H1 (cell line): ENCODE measurements around the gene RPS6KA2. TPM values are rescaled to one million over a fixed set of nuclear protein-coding genes. Genes with fewer than 3 reads are reported as not detected.

Source experiments
- CTCF ChIA-PET: fragments of 300-600 bp; sonication (Branson Sonifier 250); formaldehyde crosslinking; loops from one replicate; lab custom pipeline; 2021; ENCODE audit not compliant: partially characterized antibody; lab: Charles Lee
- POLR2A ChIA-PET: fragments of 300-600 bp; sonication (Branson Sonifier 250); formaldehyde crosslinking; loops from one replicate; lab custom pipeline; 2021; ENCODE audit warnings: inconsistent platforms; ENCODE audit not compliant: partially characterized antibody; lab: Charles Lee
- DNase-seq, 2 experiments: peaks; one replicate each; pipeline versions ENCODE4 v3.0.0 to v3.0.0-alpha.2; 2010 to 2022; ENCODE audit warnings: low spot score in 2 of 2, low read depth in 1 of 2, mixed read lengths in 1 of 2
- FAIRE-seq: peaks from 2 replicates; lab custom pipeline; 2011; peaks lifted over from hg19 to GRCh38; lab: Jason Lieb, UNC
- H2AFZ ChIP-seq: 2 replicates; pipeline ENCODE4 v1.8.1; 2012; ENCODE audit warnings: low read length, inconsistent platforms
- H2AK5ac ChIP-seq: 2 replicates; pipeline ENCODE4 v1.6.1; 2013; ENCODE audit warnings: low read depth, low read length
- H2BK120ac ChIP-seq: replicated peaks from 2 replicates; pipeline ENCODE3; 2013; ENCODE audit warnings: low read depth, low read length, inconsistent platforms
- H2BK12ac ChIP-seq: 2 replicates; pipeline ENCODE4 v1.6.1; 2013; ENCODE audit warnings: low read depth, low read length
- H2BK15ac ChIP-seq: 2 replicates; pipeline ENCODE4 v1.6.1; 2013; ENCODE audit warnings: low read length
- H2BK20ac ChIP-seq: 2 replicates; pipeline ENCODE4 v1.6.1; 2013; ENCODE audit warnings: low read length
- H2BK5ac ChIP-seq: 2 replicates; pipeline ENCODE4 v1.6.1; 2013; ENCODE audit warnings: low read depth, low read length
- H3K14ac ChIP-seq: 2 replicates; pipeline ENCODE4 v1.6.1; 2013; ENCODE audit warnings: inconsistent platforms; ENCODE audit not compliant: insufficient read length
- H3K18ac ChIP-seq: 2 replicates; pipeline ENCODE4 v1.6.1; 2013; ENCODE audit warnings: low read length; ENCODE audit errors: extremely low read depth
- H3K23ac ChIP-seq: 2 replicates; pipeline ENCODE4 v1.6.1; 2013; ENCODE audit warnings: inconsistent platforms; ENCODE audit not compliant: insufficient read length
- H3K23me2 ChIP-seq: 2 replicates; pipeline ENCODE4 v1.6.1; 2013; ENCODE audit warnings: low read depth, low read length
- H3K27ac ChIP-seq: 2 replicates; pipeline ENCODE4 v1.6.1; 2011; ENCODE audit warnings: low read depth, low read length, inconsistent platforms
- H3K27me3 ChIP-seq, 4 experiments: replicated peaks in 1 of 4; 1 replicate in 1 of 4; 2 replicates in 3 of 4; pipeline versions ENCODE4 v1.6.1 to v1.8.1; 2011 to 2013; ENCODE audit warnings: low read length in 3 of 4, mild to moderate bottlenecking in 3 of 4, inconsistent platforms in 2 of 4, mixed read lengths in 2 of 4, moderate library complexity in 1 of 4; ENCODE audit not compliant: control insufficient read depth in 3 of 4, insufficient read depth in 3 of 4; ENCODE audit errors: extremely low read depth in 1 of 4
- H3K36me3 ChIP-seq, 4 experiments: 2 replicates each; pipeline versions ENCODE4 v1.6.1 to v1.8.1; 2011 to 2013; ENCODE audit warnings: mild to moderate bottlenecking in 4 of 4, low read length in 3 of 4, moderate library complexity in 2 of 4, control low read depth in 1 of 4, inconsistent platforms in 1 of 4; ENCODE audit not compliant: insufficient read depth in 4 of 4, control insufficient read depth in 2 of 4
- H3K4ac ChIP-seq: replicated peaks from 2 replicates; pipeline ENCODE3; 2013; ENCODE audit warnings: low read length, low read depth, mixed read lengths, inconsistent platforms; ENCODE audit not compliant: insufficient read length
- H3K4me1 ChIP-seq, 4 experiments: replicated peaks in 1 of 4; 1 replicate in 1 of 4; 2 replicates in 3 of 4; pipeline versions ENCODE4 v1.6.1 to v1.8.1; 2011 to 2013; ENCODE audit warnings: low read length in 3 of 4, inconsistent platforms in 2 of 4, mixed read lengths in 1 of 4; ENCODE audit not compliant: insufficient read depth in 4 of 4, control insufficient read depth in 3 of 4
- H3K4me2 ChIP-seq, 2 experiments: 2 replicates each; pipeline versions ENCODE4 v1.6.1 to v1.8.1; 2011 to 2013; ENCODE audit warnings: low read depth in 2 of 2, low read length in 2 of 2, control low read depth in 1 of 2, inconsistent platforms in 1 of 2, mild to moderate bottlenecking in 1 of 2; ENCODE audit not compliant: insufficient read depth in 1 of 2
- H3K4me3 ChIP-seq, 4 experiments: fragments of 200-600, 300-600 bp in 1 of 4; sonication (generic), shearing (Covaris generic), sonication (Bioruptor Twin) in 1 of 4; 2 replicates each; pipeline versions ENCODE4 v1.5.1 to v1.8.1; 2011 to 2016; ENCODE audit warnings: low read length in 4 of 4, low read depth in 3 of 4, control low read depth in 2 of 4, inconsistent platforms in 2 of 4, mild to moderate bottlenecking in 2 of 4, mixed read lengths in 1 of 4, moderate library complexity in 1 of 4; ENCODE audit not compliant: insufficient read depth in 2 of 4; ENCODE audit errors: extremely low read depth in 1 of 4
- H3K56ac ChIP-seq: replicated peaks from 2 replicates; pipeline ENCODE3; 2013; ENCODE audit warnings: low read depth, mild to moderate bottlenecking, mixed read lengths, low read length, inconsistent platforms; ENCODE audit not compliant: insufficient read length
- H3K79me1 ChIP-seq: 2 replicates; pipeline ENCODE4 v1.6.1; 2013; ENCODE audit warnings: low read depth, low read length, control low read depth
- H3K79me2 ChIP-seq, 2 experiments: 2 replicates each; pipeline versions ENCODE4 v1.6.1 to v1.8.1; 2012 to 2013; ENCODE audit warnings: low read length in 2 of 2, mild to moderate bottlenecking in 2 of 2, inconsistent platforms in 1 of 2; ENCODE audit not compliant: insufficient read depth in 2 of 2, control insufficient read depth in 1 of 2
- H3K9ac ChIP-seq, 4 experiments: replicated peaks in 1 of 4; 1 replicate in 1 of 4; 2 replicates in 3 of 4; pipeline versions ENCODE4 v1.6.1 to v1.8.1; 2011 to 2013; ENCODE audit warnings: low read depth in 3 of 4, low read length in 3 of 4, control low read depth in 2 of 4, mild to moderate bottlenecking in 2 of 4, moderate library complexity in 2 of 4, inconsistent platforms in 1 of 4; ENCODE audit errors: extremely low read depth in 1 of 4
- H3K9me3 ChIP-seq, 2 experiments: 2 replicates each; pipeline versions ENCODE4 v1.6.1 to v1.8.1; 2012 to 2013; ENCODE audit warnings: mild to moderate bottlenecking in 2 of 2, moderate library complexity in 2 of 2, control low read depth in 1 of 2, inconsistent platforms in 1 of 2, low read depth in 1 of 2, low read length in 1 of 2, mixed read lengths in 1 of 2; ENCODE audit not compliant: insufficient read depth in 2 of 2
- H4K20me1 ChIP-seq, 2 experiments: replicated peaks in 1 of 2; 2 replicates each; pipeline versions ENCODE3 to v1.8.1; 2011 to 2013; ENCODE audit warnings: inconsistent platforms in 2 of 2, low read length in 2 of 2, mild to moderate bottlenecking in 1 of 2; ENCODE audit not compliant: insufficient read depth in 2 of 2, control insufficient read depth in 1 of 2
- H4K5ac ChIP-seq: 2 replicates; pipeline ENCODE4 v1.6.1; 2013; ENCODE audit warnings: low read length, low read depth, mixed read lengths, inconsistent platforms; ENCODE audit not compliant: insufficient read length
- H4K8ac ChIP-seq: 2 replicates; pipeline ENCODE4 v1.8.0; 2013; ENCODE audit warnings: mild to moderate bottlenecking, moderate library complexity, low read length, inconsistent platforms; ENCODE audit not compliant: insufficient read depth; ENCODE audit errors: extremely low read depth
- H4K91ac ChIP-seq: replicated peaks from 2 replicates; pipeline ENCODE3; 2013; ENCODE audit warnings: low read length, mixed read lengths, inconsistent platforms; ENCODE audit not compliant: insufficient read length
- CBX8 ChIP-seq: fragments of 300-800, 300-1000 bp; sonication (generic); IDR thresholded peaks from 2 replicates; pipeline ENCODE4 v1.7.1; 2016; ENCODE audit warnings: low read depth, low read length, borderline replicate concordance
- CHD1 ChIP-seq: IDR thresholded peaks from 2 replicates; pipeline ENCODE4 v1.6.1; 2012; ENCODE audit warnings: low read depth, low read length, improper control_type of control experiment
- EZH2 ChIP-seq: fragments of 200-600 bp; sonication (generic); IDR thresholded peaks from 2 replicates; pipeline ENCODE4 v1.7.1; 2012; ENCODE audit warnings: low read depth, mild to moderate bottlenecking, moderate library complexity, low read length, inconsistent platforms; ENCODE audit not compliant: severe bottlenecking
- HDAC2 ChIP-seq, 2 experiments: fragments of 300-600 bp in 1 of 2; sonication (generic) in 1 of 2; IDR thresholded peaks; 2 replicates each; pipeline ENCODE4 v1.6.1; 2011 to 2012; ENCODE audit warnings: low read depth in 2 of 2, low read length in 2 of 2, mild to moderate bottlenecking in 2 of 2, moderate library complexity in 2 of 2, borderline replicate concordance in 1 of 2, inconsistent platforms in 1 of 2
- RAD21 ChIP-seq, 2 experiments: IDR thresholded peaks in 1 of 2; conservative IDR thresholded peaks in 1 of 2; 2 replicates each; pipeline ENCODE4 v1.6.1; 2011; ENCODE audit warnings: low read depth in 2 of 2, low read length in 2 of 2, improper control_type of control experiment in 1 of 2, inconsistent platforms in 1 of 2, mild to moderate bottlenecking in 1 of 2, moderate library complexity in 1 of 2
- SIX5 ChIP-seq: IDR thresholded peaks from 2 replicates; pipeline ENCODE4 v1.6.1; 2011; ENCODE audit warnings: mild to moderate bottlenecking, low read depth, low read length
- TCF12 ChIP-seq: IDR thresholded peaks from 2 replicates; pipeline ENCODE4 v1.6.1; 2011; ENCODE audit warnings: low read depth, mild to moderate bottlenecking, low read length
- WGBS, 2 experiments: shearing (Covaris generic) in 1 of 2; methylation state at CpG; one replicate each; pipeline versions ENCODE4 v1.1.6 to v1.1.7; 2013 to 2015; ENCODE audit warnings: low lambda C conversion rate in 2 of 2, mixed read lengths in 2 of 2, inconsistent platforms in 1 of 2, low coverage in 1 of 2, missing lambda C conversion rate in 1 of 2; ENCODE audit not compliant: insufficient replicate concordance in 2 of 2, insufficient coverage in 1 of 2, insufficient read length in 1 of 2; ENCODE audit errors: extremely low coverage in 1 of 2, missing lambda C conversion rate in 1 of 2; 5-methylcytosine and 5-hydroxymethylcytosine counted together
- polyA plus RNA-seq, 7 experiments: library from polyadenylated mRNA; depleted of rRNA in 3 of 7; stranded (reverse) in 5 of 7; unstranded in 2 of 7; fragments of >200 nt in 5 of 7; fragments of 200-250 nt in 2 of 7; gene quantifications; 1 replicate in 5 of 7; 2 replicates in 1 of 7; 4 replicates in 1 of 7; pipeline versions ENCODE4 v1.2.1 to v1.2.3, GENCODE V29; 2011 to 2013; ENCODE audit warnings: missing spikeins in 2 of 7, mixed read lengths in 2 of 7
- total RNA-seq: library from RNA; stranded (reverse); fragmentation: NEBNext Ultra II Directional; extraction: Animal tissue kit (Norgen Biotek cat#: 25700); gene quantifications from 2 replicates; pipeline ENCODE4 v1.2.1, GENCODE V29; 2021
- TF ChIP-seq, protein P1 (sequence below): IDR thresholded peaks from 2 replicates; pipeline ENCODE4 v1.6.1; 2012; ENCODE audit warnings: inconsistent platforms
- TF ChIP-seq, protein P2 (sequence below): IDR thresholded peaks from 2 replicates; pipeline ENCODE4 v1.6.1; 2012; ENCODE audit warnings: low read length, inconsistent platforms
- TF ChIP-seq, protein P3 (sequence below): IDR thresholded peaks from 2 replicates; pipeline ENCODE4 v1.6.1; 2012; ENCODE audit warnings: inconsistent platforms

The RPS6KA2 gene
- total and polyA plus RNA-seq, 2 of the 8 experiments (the other 6 are each of a cell fraction or from before 2014, with no cell fraction given): 8.8 to 25.7 TPM

DNA sequence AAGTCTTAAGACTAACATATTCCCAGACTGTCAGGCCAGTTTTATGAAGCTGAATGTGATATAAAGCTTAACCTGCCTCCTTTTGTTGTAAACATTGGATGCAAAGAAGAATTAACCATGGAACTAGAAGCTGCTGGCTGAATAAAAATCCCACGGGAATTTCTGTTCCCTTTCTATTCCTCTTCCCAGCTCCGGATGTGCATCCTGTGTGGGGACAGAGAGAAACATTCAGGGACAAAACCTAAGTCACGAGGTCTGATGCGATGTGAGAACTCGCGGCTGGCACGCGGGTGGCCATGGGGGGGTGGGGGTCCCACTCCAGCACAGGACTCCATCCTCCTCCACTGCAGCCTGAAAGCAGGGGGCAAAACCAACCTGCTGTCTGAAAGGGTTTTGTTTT lies 72.7 kb downstream of the RPS6KA2 start:
- no peak overlapping the region for H4K8ac ChIP-seq
- no peak for FAIRE-seq
- WGBS, 2 experiments: 87% methylated on average over 8 of the region's 8 CpGs; no CpG with 5 or more reads in 1 of the 2 experiments
- H3K79me1 ChIP-seq: peaks cover 5% of the 10 kb centered on the region
- no peak overlapping the region for H3K27ac ChIP-seq
- H3K4me1 ChIP-seq: peaks cover 2 to 15% (median 11%) of the 10 kb centered on the region in 4 experiments
- ChIA-PET CTCF (interaction anchor here (0.9 to 2.6 kb wide), 3 partner anchors 9 to 60 kb away, joined by 3 to 14 read pairs (median 5); no protein-coding TSS in a partner anchor), POLR2A (interaction anchor here (0.7 to 0.8 kb wide), 2 partner anchors 12 to 290 kb away, joined by 3 read pairs; no protein-coding TSS in a partner anchor)
- H3K56ac ChIP-seq: no peak overlapping the region
- H2AFZ ChIP-seq: no peak overlapping the region
- no peak overlapping the region for H3K9ac ChIP-seq
- no peaks in the 10 kb centered on the region for H3K36me3 ChIP-seq
- no peak overlapping the region for H3K23ac ChIP-seq
- H2BK5ac ChIP-seq: no peak overlapping the region; the same call in 1 of the 2 replicates
- H3K4me3 ChIP-seq: no peak overlapping the region
- H3K79me2 ChIP-seq: peaks cover 0 to 37% of the 10 kb centered on the region in 2 experiments; a peak in 2 of 4 replicates
- H2BK20ac ChIP-seq: no peak overlapping the region
- H3K4me2 ChIP-seq: no peak overlapping the region
- no peak overlapping the region for H3K4ac ChIP-seq
- no peak overlapping the region for H3K18ac ChIP-seq
- H4K91ac ChIP-seq: no peak overlapping the region
- no peak overlapping the region for H2AK5ac ChIP-seq
- H3K27me3 ChIP-seq: no peaks in the 10 kb centered on the region
- DNase-seq: no peak
- H4K5ac ChIP-seq: no peak overlapping the region
- no peaks in the 10 kb centered on the region for H3K23me2 ChIP-seq
- H2BK120ac ChIP-seq: no peak overlapping the region
- H4K20me1 ChIP-seq: peaks cover 4 to 10% of the 10 kb centered on the region in 2 experiments
- no peak overlapping the region for H3K14ac ChIP-seq
- no peaks in the 10 kb centered on the region for H3K9me3 ChIP-seq
- H2BK12ac ChIP-seq: no peak overlapping the region
- H2BK15ac ChIP-seq: no peak overlapping the region
- no peak for TF ChIP-seq SIX5
- TF ChIP-seq HDAC2 (IDR thresholded peaks at IDR 0.05; ENCODE audit: borderline replicate concordance in 1 of 2, low read depth in 2 of 2, low read length in 2 of 2): no peak
- TF ChIP-seq CHD1: no peak
- TF ChIP-seq CBX8: no peak
- TF ChIP-seq TCF12: no peak
- no peak for TF ChIP-seq EZH2
- TF ChIP-seq, protein P1, sequence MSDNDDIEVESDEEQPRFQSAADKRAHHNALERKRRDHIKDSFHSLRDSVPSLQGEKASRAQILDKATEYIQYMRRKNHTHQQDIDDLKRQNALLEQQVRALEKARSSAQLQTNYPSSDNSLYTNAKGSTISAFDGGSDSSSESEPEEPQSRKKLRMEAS: no peak
- no peak for TF ChIP-seq RAD21 (IDR thresholded peaks at IDR 0.05 in 1 of 2, conservative IDR thresholded peaks at IDR 0.05 in 1 of 2; ENCODE audit: low read depth in 2 of 2, low read length in 2 of 2)
- TF ChIP-seq, protein P2, sequence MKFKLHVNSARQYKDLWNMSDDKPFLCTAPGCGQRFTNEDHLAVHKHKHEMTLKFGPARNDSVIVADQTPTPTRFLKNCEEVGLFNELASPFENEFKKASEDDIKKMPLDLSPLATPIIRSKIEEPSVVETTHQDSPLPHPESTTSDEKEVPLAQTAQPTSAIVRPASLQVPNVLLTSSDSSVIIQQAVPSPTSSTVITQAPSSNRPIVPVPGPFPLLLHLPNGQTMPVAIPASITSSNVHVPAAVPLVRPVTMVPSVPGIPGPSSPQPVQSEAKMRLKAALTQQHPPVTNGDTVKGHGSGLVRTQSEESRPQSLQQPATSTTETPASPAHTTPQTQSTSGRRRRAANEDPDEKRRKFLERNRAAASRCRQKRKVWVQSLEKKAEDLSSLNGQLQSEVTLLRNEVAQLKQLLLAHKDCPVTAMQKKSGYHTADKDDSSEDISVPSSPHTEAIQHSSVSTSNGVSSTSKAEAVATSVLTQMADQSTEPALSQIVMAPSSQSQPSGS: no peak
- TF ChIP-seq, protein P3, sequence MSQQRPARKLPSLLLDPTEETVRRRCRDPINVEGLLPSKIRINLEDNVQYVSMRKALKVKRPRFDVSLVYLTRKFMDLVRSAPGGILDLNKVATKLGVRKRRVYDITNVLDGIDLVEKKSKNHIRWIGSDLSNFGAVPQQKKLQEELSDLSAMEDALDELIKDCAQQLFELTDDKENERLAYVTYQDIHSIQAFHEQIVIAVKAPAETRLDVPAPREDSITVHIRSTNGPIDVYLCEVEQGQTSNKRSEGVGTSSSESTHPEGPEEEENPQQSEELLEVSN: no peak
